ENCODE data around the gene CFAP300. TPM values are rescaled to one million over a fixed set of nuclear protein-coding genes. Genes with fewer than 3 reads are reported as not detected.
A peak's percentile ranks its signal among the peaks of the same experiment; 100 is the strongest.

Gene CFAP300
- polyA plus RNA-seq, 2 of the 4 experiments (the other 2 are of a cell fraction): 8.2 to 17.1 TPM

DNA sequence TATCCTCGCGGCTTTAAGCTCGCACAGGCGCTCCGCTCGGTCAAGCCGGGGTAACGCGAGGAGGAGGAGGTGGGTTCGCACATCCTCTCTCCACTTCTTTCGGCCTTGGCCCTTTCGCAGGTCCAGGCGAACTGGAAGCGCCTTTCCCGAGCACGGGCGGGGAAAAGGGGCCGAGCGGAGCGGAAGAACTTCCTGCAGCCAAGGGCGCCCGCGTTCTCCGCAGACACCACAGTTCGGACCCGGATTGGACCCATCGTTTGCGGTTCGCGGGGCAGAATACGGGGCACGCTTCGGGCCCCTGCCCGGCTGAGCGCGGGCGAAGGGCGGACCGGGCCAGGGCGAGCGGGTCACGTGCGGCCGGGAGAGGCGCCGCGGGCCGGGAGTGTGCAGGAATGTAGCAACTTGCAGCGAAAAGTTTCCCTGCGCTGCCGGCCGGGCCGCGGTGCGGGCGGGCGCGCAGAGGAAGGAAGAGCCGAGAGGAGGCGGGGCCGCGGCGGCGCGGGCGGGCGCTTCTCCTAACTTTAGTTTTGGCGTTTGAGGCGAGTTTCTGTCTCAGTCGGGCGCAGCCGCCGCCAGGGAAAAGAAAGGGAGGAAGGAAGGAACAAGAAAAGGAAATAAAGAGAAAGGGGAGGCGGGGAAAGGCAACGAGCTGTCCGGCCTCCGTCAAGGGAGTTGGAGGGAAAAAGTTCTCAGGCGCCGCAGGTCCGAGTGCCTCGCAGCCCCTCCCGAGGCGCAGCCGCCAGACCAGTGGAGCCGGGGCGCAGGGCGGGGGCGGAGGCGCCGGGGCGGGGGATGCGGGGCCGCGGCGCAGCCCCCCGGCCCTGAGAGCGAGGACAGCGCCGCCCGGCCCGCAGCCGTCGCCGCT, 62.9 kb downstream of the CFAP300 start, which contains the start of gene YAP1 (continued):
- TF ChIP-seq, protein P1, sequence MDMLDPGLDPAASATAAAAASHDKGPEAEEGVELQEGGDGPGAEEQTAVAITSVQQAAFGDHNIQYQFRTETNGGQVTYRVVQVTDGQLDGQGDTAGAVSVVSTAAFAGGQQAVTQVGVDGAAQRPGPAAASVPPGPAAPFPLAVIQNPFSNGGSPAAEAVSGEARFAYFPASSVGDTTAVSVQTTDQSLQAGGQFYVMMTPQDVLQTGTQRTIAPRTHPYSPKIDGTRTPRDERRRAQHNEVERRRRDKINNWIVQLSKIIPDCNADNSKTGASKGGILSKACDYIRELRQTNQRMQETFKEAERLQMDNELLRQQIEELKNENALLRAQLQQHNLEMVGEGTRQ (IDR thresholded peaks at IDR 0.05): peak; percentile 71
- TF ChIP-seq FOSL2 (IDR thresholded peaks at IDR 0.05): no peak
- peak; percentile 45; the same call in 1 of the 2 replicates for TF ChIP-seq FOSL2 (CRISPR knock-in tag; IDR thresholded peaks at IDR 0.05)
- TF ChIP-seq RNF2 (IDR thresholded peaks at IDR 0.05; ENCODE audit: borderline replicate concordance, low read depth): no peak
- TF ChIP-seq NPAS2 (CRISPR knock-in tag; IDR thresholded peaks at IDR 0.05; ENCODE audit: borderline replicate concordance): 0 out of 2 replicates have a peak, but pooled peaks have one; percentile 57
- TF ChIP-seq SMC3 (IDR thresholded peaks at IDR 0.05): peak; percentile 17; the same call in 2 of the 3 replicates
- no peak for TF ChIP-seq HOXA7 (CRISPR knock-in tag; IDR thresholded peaks at IDR 0.05)
- no peak for TF ChIP-seq EHMT2 (IDR thresholded peaks at IDR 0.05; ENCODE audit: low read depth)
- no peak for TF ChIP-seq MAFK (IDR thresholded peaks at IDR 0.05; ENCODE audit: partially characterized antibody)
- TF ChIP-seq CBX2 (IDR thresholded peaks at IDR 0.05; ENCODE audit: borderline replicate concordance, low read depth): no peak
- 0 out of 2 replicates have a peak, but pooled peaks have one; percentile 11 for TF ChIP-seq GATA3 (IDR thresholded peaks at IDR 0.05; ENCODE audit: borderline replicate concordance)
- peak; percentile 41; the same call in 1 of the 2 replicates for TF ChIP-seq PHF8 (IDR thresholded peaks at IDR 0.05; ENCODE audit: borderline replicate concordance, low read depth)
- no peak for TF ChIP-seq HOXB5 (CRISPR knock-in tag; IDR thresholded peaks at IDR 0.05)
- TF ChIP-seq JUNB (IDR thresholded peaks at IDR 0.05): no peak
- no peak for TF ChIP-seq SREBF2 (IDR thresholded peaks at IDR 0.05)
- TF ChIP-seq ZSCAN20 (CRISPR knock-in tag; IDR thresholded peaks at IDR 0.05): no peak
- TF ChIP-seq RARB (CRISPR knock-in tag; IDR thresholded peaks at IDR 0.05): no peak
- peak; percentile 77 for TF ChIP-seq BHLHE40 (IDR thresholded peaks at IDR 0.05; ENCODE audit: low read depth, low read length)
- no peak for TF ChIP-seq RFX5 (IDR thresholded peaks at IDR 0.05)
- TF ChIP-seq, protein P2, sequence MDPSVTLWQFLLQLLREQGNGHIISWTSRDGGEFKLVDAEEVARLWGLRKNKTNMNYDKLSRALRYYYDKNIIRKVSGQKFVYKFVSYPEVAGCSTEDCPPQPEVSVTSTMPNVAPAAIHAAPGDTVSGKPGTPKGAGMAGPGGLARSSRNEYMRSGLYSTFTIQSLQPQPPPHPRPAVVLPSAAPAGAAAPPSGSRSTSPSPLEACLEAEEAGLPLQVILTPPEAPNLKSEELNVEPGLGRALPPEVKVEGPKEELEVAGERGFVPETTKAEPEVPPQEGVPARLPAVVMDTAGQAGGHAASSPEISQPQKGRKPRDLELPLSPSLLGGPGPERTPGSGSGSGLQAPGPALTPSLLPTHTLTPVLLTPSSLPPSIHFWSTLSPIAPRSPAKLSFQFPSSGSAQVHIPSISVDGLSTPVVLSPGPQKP (IDR thresholded peaks at IDR 0.05; ENCODE audit: low read depth, low read length): no peak
- no peak for TF ChIP-seq ESRRA (IDR thresholded peaks at IDR 0.05; ENCODE audit: borderline replicate concordance, low read length)
- peak in 1 of 2 experiments; percentile 41; a peak in 3 of 5 replicates for TF ChIP-seq RAD21 (conservative IDR thresholded peaks at IDR 0.05 in 1 of 2, IDR thresholded peaks at IDR 0.05 in 1 of 2)
- TF ChIP-seq HOXB13 (CRISPR knock-in tag; IDR thresholded peaks at IDR 0.05; ENCODE audit: low read depth): no peak
- no peak for TF ChIP-seq RCOR1 (IDR thresholded peaks at IDR 0.05; ENCODE audit: low read depth, low read length)
- no peak for TF ChIP-seq KDM1A (IDR thresholded peaks at IDR 0.05; ENCODE audit: low read depth)
- no peak for TF ChIP-seq ZC3H11A (IDR thresholded peaks at IDR 0.05)
- TF ChIP-seq, protein P3, sequence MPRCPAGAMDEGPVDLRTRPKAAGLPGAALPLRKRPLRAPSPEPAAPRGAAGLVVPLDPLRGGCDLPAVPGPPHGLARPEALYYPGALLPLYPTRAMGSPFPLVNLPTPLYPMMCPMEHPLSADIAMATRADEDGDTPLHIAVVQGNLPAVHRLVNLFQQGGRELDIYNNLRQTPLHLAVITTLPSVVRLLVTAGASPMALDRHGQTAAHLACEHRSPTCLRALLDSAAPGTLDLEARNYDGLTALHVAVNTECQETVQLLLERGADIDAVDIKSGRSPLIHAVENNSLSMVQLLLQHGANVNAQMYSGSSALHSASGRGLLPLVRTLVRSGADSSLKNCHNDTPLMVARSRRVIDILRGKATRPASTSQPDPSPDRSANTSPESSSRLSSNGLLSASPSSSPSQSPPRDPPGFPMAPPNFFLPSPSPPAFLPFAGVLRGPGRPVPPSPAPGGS (IDR thresholded peaks at IDR 0.05): peak; percentile 66; the same call in 1 of the 3 replicates
- TF ChIP-seq, protein P4, sequence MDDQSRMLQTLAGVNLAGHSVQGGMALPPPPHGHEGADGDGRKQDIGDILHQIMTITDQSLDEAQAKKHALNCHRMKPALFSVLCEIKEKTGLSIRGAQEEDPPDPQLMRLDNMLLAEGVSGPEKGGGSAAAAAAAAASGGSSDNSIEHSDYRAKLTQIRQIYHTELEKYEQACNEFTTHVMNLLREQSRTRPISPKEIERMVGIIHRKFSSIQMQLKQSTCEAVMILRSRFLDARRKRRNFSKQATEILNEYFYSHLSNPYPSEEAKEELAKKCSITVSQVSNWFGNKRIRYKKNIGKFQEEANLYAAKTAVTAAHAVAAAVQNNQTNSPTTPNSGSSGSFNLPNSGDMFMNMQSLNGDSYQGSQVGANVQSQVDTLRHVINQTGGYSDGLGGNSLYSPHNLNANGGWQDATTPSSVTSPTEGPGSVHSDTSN (IDR thresholded peaks at IDR 0.05): no peak
- TF ChIP-seq, protein P5, sequence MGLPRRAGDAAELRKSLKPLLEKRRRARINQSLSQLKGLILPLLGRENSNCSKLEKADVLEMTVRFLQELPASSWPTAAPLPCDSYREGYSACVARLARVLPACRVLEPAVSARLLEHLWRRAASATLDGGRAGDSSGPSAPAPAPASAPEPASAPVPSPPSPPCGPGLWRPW (IDR thresholded peaks at IDR 0.05): no peak
- no peak for TF ChIP-seq FOXS1 (CRISPR knock-in tag; IDR thresholded peaks at IDR 0.05)
- no peak for TF ChIP-seq MYC (IDR thresholded peaks at IDR 0.05; ENCODE audit: borderline replicate concordance, low read length)
- no peak for TF ChIP-seq FOSB (CRISPR knock-in tag; IDR thresholded peaks at IDR 0.05)
- no peak for TF ChIP-seq HEYL (CRISPR knock-in tag; IDR thresholded peaks at IDR 0.05)
- no peak for TF ChIP-seq KDM5A (IDR thresholded peaks at IDR 0.05)
- TF ChIP-seq, protein P6, sequence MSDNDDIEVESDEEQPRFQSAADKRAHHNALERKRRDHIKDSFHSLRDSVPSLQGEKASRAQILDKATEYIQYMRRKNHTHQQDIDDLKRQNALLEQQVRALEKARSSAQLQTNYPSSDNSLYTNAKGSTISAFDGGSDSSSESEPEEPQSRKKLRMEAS (IDR thresholded peaks at IDR 0.05): peak; percentile 86
- TF ChIP-seq JUN (IDR thresholded peaks at IDR 0.05): peak in 1 of 2 experiments; percentile 87; a peak in 4 of 5 replicates
- no peak for TF ChIP-seq MAZ (IDR thresholded peaks at IDR 0.05; ENCODE audit: borderline replicate concordance, low read depth, low read length)
- no peak for TF ChIP-seq CBX8 (IDR thresholded peaks at IDR 0.05)
- TF ChIP-seq CEBPB (IDR thresholded peaks at IDR 0.05): peak in 1 of 2 experiments; percentile 39; a peak in 1 of 4 replicates
- TF ChIP-seq TP53 (CRISPR knock-in tag; IDR thresholded peaks at IDR 0.05): no peak

Measured in A549 (cell line).